Stimulated activated CD8-positive, alpha-beta memory T cell treated with anti-CD3 and anti-CD28 coated beads, Interleukin-15, amount 100 ng/mL, for 4 hours (primary cell): ENCODE measurements around the gene GRID1.

Source experiments
- DNase-seq, 2 donors: peaks; one replicate each; pipeline ENCODE4 v3.0.0-alpha.2; 2020; ENCODE audit warnings: low read depth in 2 of 2

GRID1 gene

GRCh38 chr10:85925201-85925750 lies 441.3 kb downstream of the GRID1 start:
- DNase-seq, result no peak

GRCh38 chr10:85924382-85925102 lies 442.1 kb downstream of the GRID1 start:
- DNase-seq, result no peak

- DNase-seq, result no peak
Observed at GRCh38 chr10:85922356-85923129, 444.1 kb downstream of the GRID1 start.

GRCh38 chr10:85921789-85922188 lies 444.8 kb downstream of the GRID1 start:
- DNase-seq, result no peak

- no peak for DNase-seq
Observed at GRCh38 chr10:85920311-85920710, 446.3 kb downstream of the GRID1 start.

GRCh38 chr10:85919491-85920021 lies 447.0 kb downstream of the GRID1 start:
- DNase-seq, result no peak

- DNase-seq, result no peak
Observed at GRCh38 chr10:85918371-85918770, 448.2 kb downstream of the GRID1 start.

GRCh38 chr10:85917601-85918000 lies 449.0 kb downstream of the GRID1 start:
- DNase-seq, result no peak

- DNase-seq, result no peak
Observed at GRCh38 chr10:85916994-85917573, 449.5 kb downstream of the GRID1 start.

- no peak for DNase-seq
Observed at GRCh38 chr10:85916286-85916685, 450.3 kb downstream of the GRID1 start.

- DNase-seq, result no peak
Observed at GRCh38 chr10:85915245-85915846, 451.2 kb downstream of the GRID1 start.

- no peak for DNase-seq
Observed at GRCh38 chr10:85914720-85915119, 451.9 kb downstream of the GRID1 start.

GRCh38 chr10:85908462-85908861 lies 458.1 kb downstream of the GRID1 start:
- no peak for DNase-seq

- DNase-seq, result no peak
Observed at GRCh38 chr10:85902051-85902450, 464.5 kb downstream of the GRID1 start.

- no peak for DNase-seq
Observed at GRCh38 chr10:85901599-85901998, 465.0 kb downstream of the GRID1 start.

- no peak for DNase-seq
Observed at GRCh38 chr10:85900487-85900886, 466.1 kb downstream of the GRID1 start.

GRCh38 chr10:85900061-85900460 lies 466.5 kb downstream of the GRID1 start:
- no peak for DNase-seq

GRCh38 chr10:85891472-85891871 lies 475.1 kb downstream of the GRID1 start:
- DNase-seq, result no peak

- DNase-seq, result no peak
Observed at GRCh38 chr10:85888559-85888958, 478.0 kb downstream of the GRID1 start.

- DNase-seq, result no peak
Observed at GRCh38 chr10:85888004-85888403, 478.6 kb downstream of the GRID1 start.

GRCh38 chr10:85874208-85874607 lies 492.4 kb downstream of the GRID1 start:
- no peak for DNase-seq

- DNase-seq, result no peak
Observed at GRCh38 chr10:85873063-85873462, 493.5 kb downstream of the GRID1 start.
